RWPE2 (cell line): ENCODE data around the gene MRC2.

ENCODE experiments used
- ATAC-seq: fragments of 200-7000 bp; cut with Tn5 transposase; 3 replicates; pipeline ENCODE4 v1.9.1; 2021; ENCODE audit warnings: low read depth
- DNase-seq: peaks from one replicate; pipeline ENCODE4 v3.0.0-alpha.2; 2020; ENCODE audit warnings: low spot score
- H3K27ac ChIP-seq: fragments of 450-650 bp; 2 replicates; pipeline ENCODE4 v1.5.1; 2017; ENCODE audit warnings: mild to moderate bottlenecking; ENCODE audit not compliant: poor library complexity, severe bottlenecking
- H3K27me3 ChIP-seq: fragments of 250-450 bp; sonication (Bioruptor Pico); 2 replicates; pipeline ENCODE4 v1.5.1; 2021; ENCODE audit warnings: mild to moderate bottlenecking, moderate library complexity; ENCODE audit not compliant: insufficient read depth, poor library complexity, severe bottlenecking
- H3K36me3 ChIP-seq: fragments of 250-450 bp; sonication (Bioruptor Pico); 2 replicates; pipeline ENCODE4 v1.5.1; 2020; ENCODE audit warnings: low read depth, mild to moderate bottlenecking, moderate library complexity
- H3K4me1 ChIP-seq: fragments of 250-450 bp; sonication (Bioruptor Pico); 2 replicates; pipeline ENCODE4 v1.5.1; 2021; ENCODE audit warnings: mild to moderate bottlenecking, moderate library complexity; ENCODE audit not compliant: insufficient read depth, poor library complexity, severe bottlenecking
- H3K4me3 ChIP-seq: fragments of 250-450 bp; sonication (Bioruptor Pico); 2 replicates; pipeline ENCODE4 v1.5.1; 2021; ENCODE audit warnings: mild to moderate bottlenecking, moderate library complexity; ENCODE audit not compliant: severe bottlenecking
- H3K9me3 ChIP-seq: fragments of 250-450 bp; sonication (Bioruptor Pico); 2 replicates; pipeline ENCODE4 v1.5.1; 2021; ENCODE audit warnings: mild to moderate bottlenecking, moderate library complexity; ENCODE audit not compliant: severe bottlenecking
- CTCF ChIP-seq: fragments of 450-650 bp; IDR thresholded peaks from one replicate; pipeline ENCODE4 v1.5.1; 2017; ENCODE audit warnings: mild to moderate bottlenecking, moderate library complexity; ENCODE audit not compliant: poor library complexity, severe bottlenecking

The MRC2 gene

GRCh38 chr17:62700964-62701705 lies 73.7 kb downstream of the MRC2 start:
- Histone ChIP-seq H3K4me1 (peaks cover 23% of the 10 kb centered on the region), H3K27ac (no peak overlapping the region), H3K9me3 (no peaks in the 10 kb centered on the region), H3K4me3 (no peak overlapping the region), H3K36me3 (no peaks in the 10 kb centered on the region), H3K27me3 (no peaks in the 10 kb centered on the region)
- ATAC-seq = no peak
- DNase-seq = peak; percentile 52
- TF ChIP-seq CTCF = no peak

DNA sequence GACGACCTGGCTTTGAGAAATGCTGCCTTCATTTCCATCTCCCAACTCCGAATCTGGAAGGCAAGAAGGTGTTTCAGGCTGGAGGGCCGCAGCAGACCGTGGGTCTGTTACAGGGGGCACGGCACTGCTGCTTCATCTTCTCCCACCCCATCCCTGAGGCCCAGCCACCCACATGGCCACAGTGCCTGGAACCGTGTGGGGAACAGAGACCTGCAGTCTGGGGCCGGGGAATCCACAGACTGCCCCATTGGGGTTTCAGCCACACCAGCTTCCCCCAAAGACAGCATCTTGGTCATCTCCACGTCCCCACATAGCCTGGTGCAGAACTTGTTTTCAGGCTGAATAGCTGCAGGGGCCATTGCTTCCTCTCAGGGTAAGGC lies 74.2 kb downstream of the MRC2 start:
- H3K36me3 ChIP-seq = no peaks in the 10 kb centered on the region
- no peaks in the 10 kb centered on the region for H3K9me3 ChIP-seq
- ATAC-seq = no peak
- H3K4me1 ChIP-seq = peaks cover 23% of the 10 kb centered on the region
- DNase-seq = peak; percentile 31
- H3K27me3 ChIP-seq = no peaks in the 10 kb centered on the region
- H3K27ac ChIP-seq = no peak overlapping the region
- H3K4me3 ChIP-seq = no peak overlapping the region
- TF ChIP-seq CTCF = no peak

DNA sequence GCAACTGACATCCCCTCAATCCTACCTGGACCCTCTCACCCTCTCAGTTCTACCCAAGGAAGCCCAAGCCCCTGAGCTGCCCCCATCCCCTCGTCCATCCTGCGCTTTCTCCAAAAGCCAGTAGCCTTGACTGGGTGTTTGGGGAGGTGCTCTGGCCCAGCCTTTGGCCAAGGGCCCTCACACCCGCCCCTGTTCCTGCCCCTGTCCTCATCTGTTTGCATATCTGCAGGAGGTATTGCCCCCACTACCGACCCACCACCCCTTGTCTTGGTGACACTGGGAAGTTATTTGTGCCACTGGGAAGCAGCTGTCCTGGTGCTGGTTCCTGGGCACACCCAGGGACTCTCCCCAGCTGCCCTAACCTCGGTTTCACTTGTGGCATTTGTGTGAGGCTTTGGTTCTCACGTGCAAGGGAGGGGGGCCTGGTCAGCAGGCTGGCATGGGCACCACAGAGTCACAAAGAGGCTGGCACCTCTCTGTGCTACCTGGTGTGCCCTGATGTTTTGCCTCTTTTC lies 75.3 kb downstream of the MRC2 start:
- DNase-seq = peak; percentile 34
- Histone ChIP-seq H3K27ac (peak overlapping the region; percentile 82), H3K4me3 (no peak overlapping the region), H3K36me3 (no peaks in the 10 kb centered on the region), H3K9me3 (no peaks in the 10 kb centered on the region), H3K27me3 (no peaks in the 10 kb centered on the region), H3K4me1 (peaks cover 23% of the 10 kb centered on the region)
- TF ChIP-seq CTCF = no peak
- no peak for ATAC-seq

- TF ChIP-seq CTCF = no peak
- Histone ChIP-seq H3K27ac (peak overlapping the region; percentile 82), H3K4me1 (peaks cover 23% of the 10 kb centered on the region), H3K27me3 (no peaks in the 10 kb centered on the region), H3K4me3 (peak overlapping the region; percentile 73), H3K9me3 (no peaks in the 10 kb centered on the region), H3K36me3 (no peaks in the 10 kb centered on the region)
- ATAC-seq (peak; percentile 81), DNase-seq (peak; percentile 90)
These were observed 75.8 kb downstream of the MRC2 start for GRCh38 chr17:62703261-62703775.

- Histone ChIP-seq H3K4me1 (peaks cover 23% of the 10 kb centered on the region), H3K27ac (peak overlapping the region; percentile 82), H3K9me3 (no peaks in the 10 kb centered on the region), H3K36me3 (no peaks in the 10 kb centered on the region), H3K27me3 (no peaks in the 10 kb centered on the region), H3K4me3 (peak overlapping the region; percentile 73)
- DNase-seq = peak; percentile 81
- peak; percentile 75 for ATAC-seq
- peak; percentile 98 for TF ChIP-seq CTCF
These were observed 76.4 kb downstream of the MRC2 start for GRCh38 chr17:62703776-62704380.
